HPDE6-E6E7 (cell line): ENCODE measurements around the gene C3AR1.
"Not testable (repeated sequence)": the region's sequence is repeated elsewhere in the genome, so short reads cannot be mapped to it uniquely, and the experiment has no call there.

Source experiments
- DNase-seq: peaks from one replicate; pipeline ENCODE4 v3.0.0; 2011; ENCODE audit warnings: missing footprints; ENCODE audit errors: extremely low spot score

The C3AR1 gene

GRCh38 chr12:8028267-8028666 is 37.9 kb downstream of the C3AR1 start:
- no peak for DNase-seq

- no peak for DNase-seq
These were observed 38.3 kb downstream of the C3AR1 start for GRCh38 chr12:8027856-8028255.

- DNase-seq: peak; percentile 98
These were observed 39.8 kb downstream of the C3AR1 start for GRCh38 chr12:8026291-8026900.

- no peak for DNase-seq
These were observed 47.2 kb downstream of the C3AR1 start for GRCh38 chr12:8018666-8019581.

- not testable (repeated sequence) for DNase-seq
These were observed 47.9 kb downstream of the C3AR1 start for GRCh38 chr12:8018213-8018612.

GRCh38 chr12:8014836-8015235 is 51.3 kb downstream of the C3AR1 start:
- DNase-seq: no peak

- no peak for DNase-seq
These were observed 53.4 kb downstream of the C3AR1 start for GRCh38 chr12:8012651-8013309.

- DNase-seq: peak; percentile 73
These were observed 54.8 kb downstream of the C3AR1 start for GRCh38 chr12:8011331-8011730.
